ENCODE data around the gene MYOCD. TPM values are rescaled to one million over a fixed set of nuclear protein-coding genes. Genes with fewer than 3 reads are reported as not detected.

MYOCD gene
- total RNA-seq, 1 donor from 2014 or later = 2.2 TPM

DNA sequence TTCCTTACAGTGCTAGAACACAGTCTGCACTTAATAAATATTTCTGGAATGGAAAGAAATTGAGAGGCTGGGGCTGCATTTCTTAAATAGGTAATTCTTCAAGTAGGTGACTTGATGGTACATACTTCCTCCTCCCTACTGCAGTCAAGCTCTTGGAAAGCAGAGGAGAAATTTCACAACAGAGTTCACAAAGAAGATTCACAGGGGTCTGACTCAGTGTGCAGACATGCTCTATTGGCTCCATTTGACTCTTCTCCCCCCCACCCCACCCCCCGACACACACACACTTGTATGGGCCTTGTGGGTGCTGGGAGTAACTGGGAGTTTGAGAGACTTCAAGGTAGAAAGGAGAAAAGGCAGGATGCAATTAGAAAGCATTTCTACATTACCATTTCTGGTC is 6.2 kb upstream of the MYOCD start:
- H3K4me3 ChIP-seq (ENCODE audit: low read depth, low read length) = no peak overlapping the region
- TF ChIP-seq, protein P1, sequence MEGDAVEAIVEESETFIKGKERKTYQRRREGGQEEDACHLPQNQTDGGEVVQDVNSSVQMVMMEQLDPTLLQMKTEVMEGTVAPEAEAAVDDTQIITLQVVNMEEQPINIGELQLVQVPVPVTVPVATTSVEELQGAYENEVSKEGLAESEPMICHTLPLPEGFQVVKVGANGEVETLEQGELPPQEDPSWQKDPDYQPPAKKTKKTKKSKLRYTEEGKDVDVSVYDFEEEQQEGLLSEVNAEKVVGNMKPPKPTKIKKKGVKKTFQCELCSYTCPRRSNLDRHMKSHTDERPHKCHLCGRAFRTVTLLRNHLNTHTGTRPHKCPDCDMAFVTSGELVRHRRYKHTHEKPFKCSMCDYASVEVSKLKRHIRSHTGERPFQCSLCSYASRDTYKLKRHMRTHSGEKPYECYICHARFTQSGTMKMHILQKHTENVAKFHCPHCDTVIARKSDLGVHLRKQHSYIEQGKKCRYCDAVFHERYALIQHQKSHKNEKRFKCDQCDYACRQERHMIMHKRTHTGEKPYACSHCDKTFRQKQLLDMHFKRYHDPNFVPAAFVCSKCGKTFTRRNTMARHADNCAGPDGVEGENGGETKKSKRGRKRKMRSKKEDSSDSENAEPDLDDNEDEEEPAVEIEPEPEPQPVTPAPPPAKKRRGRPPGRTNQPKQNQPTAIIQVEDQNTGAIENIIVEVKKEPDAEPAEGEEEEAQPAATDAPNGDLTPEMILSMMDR (conservative IDR thresholded peaks at IDR 0.05; ENCODE audit: low read depth, low read length) = no peak
- peak; percentile 16 for DNase-seq (ENCODE audit: low read depth)

DNA sequence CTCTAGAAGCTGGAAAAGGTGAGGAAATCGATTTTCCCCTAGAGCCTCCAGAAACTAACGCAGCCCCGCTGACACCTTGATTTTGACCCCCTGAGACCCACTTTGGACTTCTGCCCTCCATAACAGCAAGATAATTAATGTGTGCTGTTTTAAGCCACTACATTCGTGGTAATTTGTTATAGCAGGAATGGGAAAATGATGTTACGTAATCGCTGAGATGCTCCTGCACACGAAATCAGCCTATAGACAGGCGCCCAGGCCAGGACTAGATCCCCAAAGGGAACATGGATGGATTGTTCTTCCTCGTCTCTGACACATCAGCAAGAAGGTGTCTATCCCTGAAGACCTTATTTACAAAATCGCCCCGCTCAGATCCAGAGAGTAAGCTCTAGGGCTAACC is 1.4 kb upstream of the MYOCD start:
- TF ChIP-seq, protein P1 (conservative IDR thresholded peaks at IDR 0.05; ENCODE audit: low read depth, low read length) = no peak
- no peak for DNase-seq (ENCODE audit: low read depth)
- H3K4me3 ChIP-seq (ENCODE audit: low read depth, low read length) = no peak overlapping the region

DNA sequence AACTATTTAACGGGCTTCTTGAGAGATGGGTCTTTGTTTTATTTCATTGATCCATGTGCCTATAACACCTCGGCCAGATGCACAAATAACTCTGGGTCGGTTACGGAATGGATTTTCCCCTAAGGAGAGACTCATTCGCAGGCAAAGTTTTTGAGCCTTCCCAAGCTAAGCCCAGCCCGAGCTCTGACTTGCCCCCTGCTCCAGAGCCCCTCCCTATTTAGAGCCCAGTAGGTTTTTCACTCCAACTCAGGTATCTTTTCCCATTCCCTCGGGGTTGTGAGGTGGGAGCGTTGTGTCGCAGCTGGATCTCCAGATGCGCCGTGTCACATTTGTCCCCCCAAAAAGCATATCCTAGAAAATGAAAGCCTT is 812 bp upstream of the MYOCD start:
- no peak for DNase-seq (ENCODE audit: low read depth)
- TF ChIP-seq, protein P1 (conservative IDR thresholded peaks at IDR 0.05; ENCODE audit: low read depth, low read length) = no peak
- peak overlapping the region; percentile 29 for H3K4me3 ChIP-seq (ENCODE audit: low read depth, low read length)

DNA sequence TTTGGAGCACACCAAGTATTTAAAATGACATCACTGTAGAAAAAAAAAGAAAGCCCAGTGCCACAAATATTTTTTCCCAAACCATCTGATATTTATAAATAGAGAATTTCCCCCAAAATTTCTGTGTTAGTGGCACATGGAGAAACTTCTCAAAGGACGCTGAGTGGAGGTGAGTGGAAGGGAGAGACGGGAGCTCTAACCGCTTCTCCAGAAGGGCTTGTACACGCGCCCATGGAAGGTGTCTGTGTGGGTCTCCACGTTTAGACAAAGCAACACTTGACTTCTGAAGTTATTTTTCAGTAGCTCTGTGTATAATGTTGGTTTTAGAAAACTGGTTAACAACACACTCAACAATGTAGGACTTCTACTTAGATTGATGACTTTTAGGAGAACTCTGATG is 1.0 kb downstream of the MYOCD start:
- DNase-seq (ENCODE audit: low read depth) = no peak
- H3K4me3 ChIP-seq (ENCODE audit: low read depth, low read length) = no peak overlapping the region
- TF ChIP-seq, protein P1 (conservative IDR thresholded peaks at IDR 0.05; ENCODE audit: low read depth, low read length) = no peak

DNA sequence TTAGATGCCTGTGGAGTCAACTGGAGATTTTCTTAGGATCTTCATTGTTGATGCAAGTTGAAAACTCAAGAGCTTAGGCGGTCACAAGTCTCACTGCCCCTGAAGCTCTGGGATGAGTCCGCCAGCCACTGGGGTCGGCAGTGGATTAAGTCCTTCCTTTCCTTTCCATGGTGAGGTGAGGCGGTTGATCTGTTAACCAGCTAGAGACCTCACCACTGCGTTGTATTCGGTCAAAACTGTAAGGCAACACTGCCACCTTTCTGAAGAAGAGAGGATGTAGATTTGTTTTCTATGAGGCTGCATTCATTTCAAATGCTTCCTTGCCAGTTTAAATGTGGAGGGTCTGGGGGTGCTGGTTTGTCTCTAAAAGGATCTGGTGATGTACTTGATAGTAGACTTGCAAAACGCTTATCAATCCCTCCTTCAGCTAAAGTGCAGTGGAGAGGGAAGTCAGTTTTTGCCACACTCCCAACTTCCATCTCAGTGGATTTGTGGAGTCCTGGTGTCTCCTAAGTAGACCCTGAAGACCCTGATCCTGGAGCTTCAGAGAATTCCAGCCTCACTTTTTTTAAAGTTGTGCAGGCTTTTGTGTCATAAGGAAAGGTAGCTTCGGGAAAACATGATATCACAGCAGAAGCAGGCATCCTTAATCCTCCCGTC is 1.7 kb downstream of the MYOCD start:
- no peak overlapping the region for H3K4me3 ChIP-seq (ENCODE audit: low read depth, low read length)
- TF ChIP-seq, protein P1 (conservative IDR thresholded peaks at IDR 0.05; ENCODE audit: low read depth, low read length) = peak; percentile 58
- DNase-seq (ENCODE audit: low read depth) = peak; percentile 10

DNA sequence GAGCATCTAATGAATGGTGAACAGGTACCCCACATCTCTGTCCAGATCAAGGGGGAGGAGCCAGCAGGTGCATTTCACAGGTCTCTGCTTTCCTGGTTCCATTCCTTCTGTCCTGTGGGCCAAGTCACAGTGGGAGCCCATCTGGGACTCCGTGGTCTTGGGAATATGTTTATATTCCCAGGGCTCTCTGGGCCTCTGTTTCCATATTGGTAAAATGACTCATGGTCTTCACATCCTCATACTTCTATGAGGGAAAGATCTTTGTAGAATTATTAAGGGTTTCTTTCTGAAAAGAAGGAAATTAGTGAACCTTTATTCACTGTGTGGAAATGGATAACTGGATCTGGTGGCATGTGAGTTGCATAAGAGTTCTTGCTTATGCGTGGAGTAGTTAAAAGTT is 6.2 kb downstream of the MYOCD start:
- H3K4me3 ChIP-seq (ENCODE audit: low read depth, low read length) = no peak overlapping the region
- TF ChIP-seq, protein P1 (conservative IDR thresholded peaks at IDR 0.05; ENCODE audit: low read depth, low read length) = no peak
- DNase-seq (ENCODE audit: low read depth) = no peak

DNA sequence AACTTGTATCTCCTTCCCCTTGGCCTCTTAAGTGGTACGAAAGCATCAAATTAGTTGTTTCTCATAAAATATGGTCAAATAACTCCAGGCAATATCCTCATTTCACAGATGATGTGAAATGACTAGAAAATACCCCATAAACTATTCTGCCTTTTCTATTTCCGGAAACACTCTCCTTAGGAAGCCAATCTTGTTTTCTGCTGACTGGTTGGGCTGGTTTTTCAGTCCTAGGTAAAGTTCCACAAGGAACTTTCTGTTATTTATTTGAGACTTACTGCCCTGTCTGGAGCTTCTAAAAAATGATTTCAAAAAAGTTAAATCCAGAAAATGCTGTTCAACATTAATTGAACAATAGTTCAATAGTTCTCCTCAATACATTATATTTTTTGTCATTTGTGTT is 7.3 kb downstream of the MYOCD start:
- TF ChIP-seq, protein P1 (conservative IDR thresholded peaks at IDR 0.05; ENCODE audit: low read depth, low read length) = no peak
- no peak for DNase-seq (ENCODE audit: low read depth)
- no peak overlapping the region for H3K4me3 ChIP-seq (ENCODE audit: low read depth, low read length)

Measured in epithelial cell of proximal tubule (primary cell).